T follicular helper cell (primary cell): ENCODE data around the gene SMIM5.

Experiments
- DNase-seq: peaks from one replicate; pipeline ENCODE4 v3.0.0-alpha.2; 2020; ENCODE audit warnings: low read depth

Gene SMIM5

GRCh38 chr17:75603123-75603522 is 30.1 kb upstream of the SMIM5 start:
- no peak for DNase-seq

DNA sequence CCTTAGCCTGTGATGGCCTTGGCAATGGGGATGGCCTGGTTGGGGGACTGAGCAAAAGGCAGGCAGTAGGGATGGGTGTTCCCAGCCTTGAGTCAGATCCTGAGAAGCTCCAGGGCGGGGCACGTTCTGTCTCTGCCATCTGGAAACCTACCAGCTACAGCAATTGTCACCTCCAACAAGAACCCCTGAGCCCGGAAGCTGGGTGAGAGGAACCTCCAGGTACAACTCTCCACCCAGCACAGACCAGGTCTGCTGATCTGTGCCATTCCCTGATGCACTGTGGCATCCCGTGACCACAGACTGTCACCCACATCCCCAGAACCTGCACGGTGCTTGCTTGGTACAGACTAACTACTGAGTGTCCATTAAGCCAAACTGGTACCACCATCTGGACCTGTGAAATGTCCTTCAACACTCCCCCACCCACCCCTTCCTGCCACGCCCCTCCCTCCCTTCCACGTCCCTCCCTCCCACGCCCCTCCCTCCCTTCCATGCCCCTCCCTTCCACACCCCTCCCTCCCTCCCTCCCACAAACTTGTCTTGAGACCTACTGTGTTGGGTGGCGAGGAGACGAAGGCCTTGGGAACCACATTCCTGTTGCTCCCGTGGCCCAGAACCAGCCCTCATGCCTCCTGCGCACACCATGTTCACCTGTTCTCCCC is 29.1 kb upstream of the SMIM5 start:
- DNase-seq: no peak

GRCh38 chr17:75605790-75606189 is 27.4 kb upstream of the SMIM5 start:
- DNase-seq: no peak

DNA sequence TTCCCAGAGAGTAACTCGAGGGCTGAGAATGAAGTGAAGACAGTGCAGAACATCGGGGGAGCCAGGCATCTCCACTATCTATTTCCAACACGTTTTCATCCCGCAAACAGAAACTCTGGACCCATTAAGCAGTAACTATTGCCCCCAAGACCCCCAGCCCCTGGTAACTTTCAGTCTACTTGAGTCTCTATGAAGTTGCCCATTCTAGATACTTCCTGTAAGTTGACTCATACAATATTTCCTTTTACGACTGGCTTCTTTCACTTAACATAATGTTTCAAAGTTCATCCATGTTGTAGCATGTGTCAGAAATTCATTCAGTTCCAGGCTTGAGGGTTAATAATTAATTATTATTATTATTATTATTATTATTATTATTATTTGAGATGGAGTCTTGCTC is 26.1 kb upstream of the SMIM5 start:
- no peak for DNase-seq

DNA sequence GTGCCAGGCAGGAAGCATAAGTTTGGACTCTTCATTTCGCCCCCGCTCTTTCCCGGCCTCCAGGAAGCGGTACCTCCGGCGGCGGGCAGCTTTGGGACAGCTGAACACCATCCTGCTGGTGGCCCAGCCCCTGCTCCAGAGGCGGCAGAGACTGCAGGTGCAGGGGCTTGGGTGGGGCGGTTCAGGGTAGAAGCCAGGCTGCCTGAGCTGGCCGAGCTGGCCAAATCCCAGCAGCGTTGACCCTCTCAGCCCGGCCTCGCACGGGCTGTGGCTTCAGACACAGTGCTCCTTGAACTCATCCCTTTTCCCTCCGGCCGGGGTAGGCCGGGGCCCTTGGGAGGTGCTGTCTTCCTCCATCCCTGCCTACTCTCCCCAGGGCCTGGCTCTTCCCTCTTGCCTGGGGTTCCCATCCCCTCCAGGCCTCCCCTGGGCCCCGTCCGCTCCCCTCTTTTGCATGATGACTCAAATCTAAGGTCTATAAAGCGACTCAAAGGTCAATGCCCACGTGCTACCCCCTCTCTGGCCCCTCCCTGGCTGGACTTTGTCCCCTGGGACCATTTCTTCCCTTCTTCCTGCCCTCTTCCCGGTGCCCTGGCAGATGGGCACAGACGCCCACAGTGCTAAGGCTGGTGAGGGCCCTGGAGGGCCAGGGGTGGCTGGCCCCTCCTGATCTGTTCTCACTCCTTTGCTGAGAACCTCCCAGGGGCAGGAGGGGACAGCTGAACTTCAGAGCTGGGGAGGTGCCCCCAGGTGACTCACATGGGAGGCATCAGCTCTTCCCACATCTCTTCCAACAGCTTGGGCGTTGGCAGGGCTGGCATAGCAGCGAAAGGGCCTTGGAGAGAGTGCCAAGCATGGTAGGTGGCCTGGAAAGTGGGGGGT is 22.9 kb upstream of the SMIM5 start:
- no peak for DNase-seq

GRCh38 chr17:75611851-75612429 is 21.3 kb upstream of the SMIM5 start:
- DNase-seq: no peak

DNA sequence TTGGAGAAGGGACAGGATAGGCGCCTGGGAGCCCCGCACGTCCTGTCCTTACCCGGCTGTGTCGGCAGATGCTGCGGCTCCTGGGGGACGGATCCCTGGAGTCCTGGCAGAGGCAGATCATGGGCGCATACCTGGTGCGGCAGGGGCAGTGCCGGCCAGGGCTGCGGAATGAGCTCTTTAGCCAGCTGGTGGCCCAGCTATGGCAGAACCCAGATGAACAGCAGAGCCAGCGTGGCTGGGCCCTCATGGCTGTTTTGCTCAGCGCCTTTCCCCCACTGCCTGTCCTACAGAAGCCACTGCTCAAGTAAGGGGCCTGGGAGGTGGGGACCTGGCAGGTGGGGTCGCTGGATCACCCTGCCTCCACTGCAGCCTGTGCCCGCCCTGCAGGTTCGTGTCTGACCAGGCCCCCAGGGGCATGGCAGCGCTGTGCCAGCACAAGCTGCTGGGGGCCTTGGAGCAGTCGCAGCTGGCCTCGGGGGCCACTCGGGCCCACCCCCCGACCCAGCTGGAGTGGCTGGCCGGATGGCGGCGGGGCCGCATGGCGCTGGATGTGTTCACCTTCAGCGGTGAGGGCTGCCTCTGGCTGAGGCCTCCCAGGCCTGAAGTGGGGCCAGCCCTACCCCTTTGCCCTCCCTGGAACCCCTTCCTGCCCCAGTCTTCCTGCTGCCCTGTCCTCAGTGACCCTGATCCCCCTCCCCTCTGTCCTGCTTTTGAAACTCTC is 20.2 kb upstream of the SMIM5 start:
- DNase-seq: no peak

DNA sequence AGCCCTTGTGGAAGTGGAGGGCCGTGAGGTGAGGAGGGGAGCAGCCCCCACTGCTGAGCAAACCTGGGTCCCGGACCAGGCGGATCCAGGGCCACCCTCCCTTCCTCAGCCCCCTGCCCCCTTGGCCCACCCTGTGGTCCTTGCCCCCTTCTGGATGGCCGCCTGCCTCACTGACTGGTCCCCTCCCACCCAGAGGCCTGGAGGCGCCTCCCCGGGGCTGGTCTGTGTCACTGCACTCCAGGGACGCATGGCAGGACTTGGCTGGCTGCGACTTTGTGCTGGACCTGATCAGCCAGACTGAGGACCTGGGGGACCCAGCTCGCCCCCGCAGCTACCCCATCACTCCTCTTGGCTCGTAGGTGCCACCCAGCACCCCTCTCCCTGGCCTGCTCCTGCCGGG is 19.2 kb upstream of the SMIM5 start:
- DNase-seq: no peak

GRCh38 chr17:75614556-75615270 is 18.5 kb upstream of the SMIM5 start:
- no peak for DNase-seq

GRCh38 chr17:75615301-75615700 is 17.9 kb upstream of the SMIM5 start:
- DNase-seq: no peak

DNA sequence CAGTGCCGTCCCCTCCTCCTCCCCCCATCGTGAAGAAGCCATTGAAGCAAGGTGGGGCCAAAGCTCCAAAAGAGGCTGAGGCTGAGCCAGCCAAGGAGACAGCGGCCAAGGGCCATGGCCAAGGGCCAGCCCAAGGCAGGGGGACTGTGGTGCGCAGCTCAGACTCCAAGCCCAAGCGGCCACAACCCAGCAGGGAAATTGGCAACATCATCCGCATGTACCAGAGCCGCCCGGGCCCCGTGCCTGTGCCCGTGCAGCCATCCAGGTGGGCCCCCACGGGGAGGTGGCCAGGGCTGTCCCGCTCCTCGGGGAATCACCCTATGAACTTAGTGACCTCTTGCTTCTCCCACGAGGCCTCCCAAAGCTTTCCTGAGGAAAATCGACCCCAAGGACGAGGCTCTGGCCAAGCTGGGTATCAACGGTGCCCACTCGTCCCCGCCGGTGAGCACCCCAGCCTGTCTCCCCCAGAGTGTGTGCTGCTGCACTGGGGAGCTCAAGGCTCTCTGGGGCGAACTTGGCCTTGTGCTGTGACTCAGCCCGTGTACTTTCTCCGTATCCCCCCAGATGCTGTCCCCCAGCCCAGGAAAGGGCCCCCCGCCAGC is 16.6 kb upstream of the SMIM5 start:
- no peak for DNase-seq

DNA sequence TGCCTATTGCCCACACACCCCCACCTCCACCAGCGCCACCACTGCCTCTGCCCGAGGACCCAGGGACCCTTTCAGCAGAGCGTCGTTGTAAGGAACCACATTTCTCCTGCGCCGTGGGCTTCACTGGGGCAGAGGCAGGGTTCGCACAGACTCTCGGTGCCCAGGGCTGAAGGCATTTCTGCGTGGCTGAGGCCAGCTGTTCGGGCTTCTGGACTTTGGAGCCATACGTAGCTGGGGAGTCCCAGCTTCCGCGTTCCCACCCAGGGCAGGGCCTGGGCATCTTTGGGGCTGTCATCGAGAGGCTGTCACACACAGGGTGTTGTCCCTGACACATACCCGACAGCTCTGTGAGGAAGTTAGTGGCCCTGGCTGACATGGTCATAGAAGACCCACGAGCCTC is 16.0 kb upstream of the SMIM5 start:
- no peak for DNase-seq

DNA sequence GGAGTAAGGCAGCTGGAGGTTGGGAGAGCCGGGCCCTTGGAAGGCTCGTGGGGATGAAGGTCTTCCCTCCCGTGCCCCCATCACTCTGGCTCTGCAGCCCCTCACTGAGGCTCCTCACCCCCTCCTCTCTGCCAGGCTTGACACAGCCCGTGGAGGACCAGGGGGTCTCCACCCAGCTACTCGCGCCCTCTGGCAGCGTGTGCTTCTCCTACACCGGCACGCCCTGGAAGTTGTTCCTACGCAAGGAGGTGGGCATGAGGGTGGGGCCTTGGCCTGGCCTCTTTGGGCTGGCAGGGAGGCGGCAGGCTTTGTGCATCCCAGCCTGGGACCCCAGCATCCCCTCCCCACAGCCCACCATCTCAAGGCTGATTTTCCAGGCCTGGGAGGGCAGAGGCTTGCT is 15.6 kb upstream of the SMIM5 start:
- no peak for DNase-seq

DNA sequence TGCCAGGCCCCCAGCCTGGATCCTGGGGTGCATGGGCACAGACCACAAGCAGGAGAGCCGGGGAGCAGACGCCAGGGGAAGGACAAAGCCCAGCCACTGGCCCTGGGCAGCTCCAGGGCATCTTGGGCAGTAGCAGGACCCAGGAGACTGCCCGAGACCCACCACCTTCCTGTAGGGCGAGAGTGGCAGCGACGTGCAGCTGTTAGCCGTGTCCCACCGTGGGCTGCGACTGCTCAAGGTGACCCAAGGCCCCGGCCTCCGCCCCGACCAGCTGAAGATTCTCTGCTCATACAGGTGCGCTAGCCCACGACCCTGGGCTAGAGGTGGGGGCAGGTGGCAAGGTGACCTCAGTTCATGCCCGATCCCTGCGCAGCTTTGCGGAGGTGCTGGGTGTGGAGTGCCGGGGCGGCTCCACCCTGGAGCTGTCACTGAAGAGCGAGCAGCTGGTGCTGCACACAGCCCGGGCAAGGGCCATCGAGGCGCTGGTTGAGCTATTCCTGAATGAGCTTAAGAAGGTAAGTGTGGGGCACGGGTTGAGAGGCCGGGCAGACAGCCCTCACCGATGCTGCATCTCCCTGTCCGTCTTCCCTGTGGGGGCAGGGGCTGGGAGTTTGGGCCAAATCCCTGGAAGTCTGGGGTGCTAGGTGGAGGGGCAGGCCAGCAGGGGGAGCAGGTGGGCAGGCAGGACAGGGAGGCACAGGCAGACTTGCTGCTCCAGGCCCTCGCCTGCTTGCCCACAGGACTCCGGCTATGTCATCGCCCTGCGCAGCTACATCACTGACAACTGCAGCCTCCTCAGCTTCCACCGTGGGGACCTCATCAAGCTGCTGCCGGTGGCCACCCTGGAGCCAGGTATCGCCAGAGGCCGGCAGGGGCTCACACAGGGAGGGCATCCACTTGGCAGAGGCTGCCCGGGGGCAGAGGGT is 13.5 kb upstream of the SMIM5 start:
- DNase-seq: no peak

GRCh38 chr17:75621489-75621888 is 11.7 kb upstream of the SMIM5 start:
- DNase-seq: no peak

DNA sequence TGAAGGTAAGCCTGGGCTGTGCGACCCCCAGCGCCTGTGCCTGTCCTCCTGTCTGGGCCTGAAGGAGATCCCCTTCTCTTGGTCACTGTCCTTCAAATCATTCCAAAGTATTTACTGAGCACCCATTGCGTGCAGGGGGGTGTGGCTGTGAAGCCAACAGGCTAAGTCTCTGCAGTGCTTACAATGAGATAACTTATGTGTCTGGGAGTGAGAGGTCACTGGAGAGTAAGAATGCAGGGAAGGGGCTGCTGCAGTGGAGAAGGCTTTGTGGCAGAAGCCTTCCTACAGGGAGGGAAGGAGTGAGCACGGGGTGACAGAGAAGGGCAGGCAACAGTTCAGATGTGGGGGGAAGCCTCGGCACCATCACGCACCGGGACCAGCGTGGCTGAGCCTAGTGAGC is 11.2 kb upstream of the SMIM5 start:
- no peak for DNase-seq

- DNase-seq: no peak
Measured at GRCh38 chr17:75622771-75623273, 10.4 kb upstream of the SMIM5 start.

- DNase-seq: no peak
Measured at GRCh38 chr17:75623386-75623785, 9.8 kb upstream of the SMIM5 start.

DNA sequence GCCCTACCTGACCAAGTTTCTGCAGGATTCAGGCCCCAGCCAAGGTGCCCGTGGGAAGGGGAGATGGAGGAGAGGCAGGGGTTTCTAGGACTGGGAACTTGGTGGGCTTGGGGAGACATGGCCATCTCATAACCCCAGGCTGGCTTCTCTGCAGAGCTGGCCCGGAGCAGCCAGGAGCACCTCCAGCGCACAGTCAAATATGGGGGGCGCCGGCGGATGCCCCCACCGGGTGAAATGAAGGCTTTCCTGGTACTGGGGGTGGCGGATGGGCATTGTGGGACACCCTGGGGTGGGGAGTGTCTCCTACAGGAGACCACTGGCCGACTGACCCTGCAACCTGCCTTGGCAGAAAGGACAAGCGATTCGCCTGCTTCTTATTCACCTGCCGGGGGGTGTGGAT is 9.2 kb upstream of the SMIM5 start:
- no peak for DNase-seq

DNA sequence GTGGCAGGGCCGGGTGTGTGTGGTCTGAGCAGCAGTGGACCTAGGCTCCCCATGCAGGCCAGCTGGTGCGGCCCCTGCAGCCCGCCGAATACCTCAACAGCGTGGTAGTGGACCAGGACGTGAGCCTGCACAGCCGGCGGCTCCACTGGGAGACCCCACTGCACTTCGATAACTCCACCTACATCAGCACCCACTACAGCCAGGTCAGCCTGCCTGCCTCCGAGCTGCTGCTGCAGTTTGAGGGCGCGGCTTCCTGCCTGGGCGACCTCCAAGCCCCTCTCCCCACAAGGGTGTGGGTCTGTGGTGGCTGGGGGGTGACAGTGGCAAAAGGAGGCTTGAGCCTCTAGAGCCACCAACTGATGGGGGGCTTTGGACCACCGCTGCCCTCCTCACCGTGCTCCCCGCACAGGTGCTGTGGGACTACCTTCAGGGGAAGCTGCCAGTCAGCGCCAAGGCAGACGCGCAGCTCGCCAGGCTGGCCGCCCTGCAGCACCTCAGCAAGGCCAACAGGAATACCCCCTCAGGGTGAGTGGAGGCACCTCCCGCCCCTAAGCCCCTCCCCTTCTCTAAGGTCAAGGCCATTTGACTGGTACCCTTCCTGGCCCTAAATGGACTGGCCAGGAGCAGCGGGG is 8.4 kb upstream of the SMIM5 start:
- no peak for DNase-seq
